ENCODE measurements around the gene NBDY. TPM values are rescaled to one million over a fixed set of nuclear protein-coding genes. Genes with fewer than 3 reads are reported as not detected.

Gene NBDY
- total and polyA plus RNA-seq, 4 donors, result 11.8 to 43.2 (median 22.7) TPM

DNA sequence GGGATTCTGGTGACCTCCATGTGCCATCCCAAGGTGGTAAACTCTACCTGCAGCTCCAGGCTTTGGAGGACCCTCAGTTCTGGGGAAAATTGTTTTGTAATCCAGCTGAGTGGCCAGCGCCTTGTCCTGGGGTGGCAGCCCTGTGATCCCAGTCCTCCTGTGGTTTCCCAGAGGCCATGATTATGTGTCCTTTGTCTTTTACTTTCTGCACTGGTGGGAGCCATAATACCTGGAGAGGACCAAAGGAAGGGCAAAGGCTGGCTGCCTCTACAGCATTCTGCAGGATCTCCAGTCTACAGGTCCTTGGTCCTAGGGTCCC, 64.0 kb downstream of the NBDY start:
- peaks cover 0 to 8% (median 0%) of the 10 kb centered on the region in 3 donors for H3K27me3 ChIP-seq (ENCODE audit: control insufficient read depth in 3 of 3, insufficient read depth in 3 of 3, low read length in 2 of 3)
- no peak overlapping the region for H3K9ac ChIP-seq (ENCODE audit: insufficient read depth in 1 of 2, low read length in 2 of 2)
- ATAC-seq (ENCODE audit: insufficient read depth, low FRiP score) (no peak), DNase-seq (no peak)
- H3K4me1 ChIP-seq (ENCODE audit: control insufficient read depth in 5 of 5, insufficient read depth in 5 of 5, low read length in 5 of 5), result peaks cover 0 to 4% (median 3%) of the 10 kb centered on the region in 5 donors
- TF ChIP-seq, protein P1, sequence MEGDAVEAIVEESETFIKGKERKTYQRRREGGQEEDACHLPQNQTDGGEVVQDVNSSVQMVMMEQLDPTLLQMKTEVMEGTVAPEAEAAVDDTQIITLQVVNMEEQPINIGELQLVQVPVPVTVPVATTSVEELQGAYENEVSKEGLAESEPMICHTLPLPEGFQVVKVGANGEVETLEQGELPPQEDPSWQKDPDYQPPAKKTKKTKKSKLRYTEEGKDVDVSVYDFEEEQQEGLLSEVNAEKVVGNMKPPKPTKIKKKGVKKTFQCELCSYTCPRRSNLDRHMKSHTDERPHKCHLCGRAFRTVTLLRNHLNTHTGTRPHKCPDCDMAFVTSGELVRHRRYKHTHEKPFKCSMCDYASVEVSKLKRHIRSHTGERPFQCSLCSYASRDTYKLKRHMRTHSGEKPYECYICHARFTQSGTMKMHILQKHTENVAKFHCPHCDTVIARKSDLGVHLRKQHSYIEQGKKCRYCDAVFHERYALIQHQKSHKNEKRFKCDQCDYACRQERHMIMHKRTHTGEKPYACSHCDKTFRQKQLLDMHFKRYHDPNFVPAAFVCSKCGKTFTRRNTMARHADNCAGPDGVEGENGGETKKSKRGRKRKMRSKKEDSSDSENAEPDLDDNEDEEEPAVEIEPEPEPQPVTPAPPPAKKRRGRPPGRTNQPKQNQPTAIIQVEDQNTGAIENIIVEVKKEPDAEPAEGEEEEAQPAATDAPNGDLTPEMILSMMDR (IDR thresholded peaks at IDR 0.05; ENCODE audit: control extremely low read depth, extremely low read depth), result no peak
- WGBS, 2 donors, result 93 to 98% methylated on average over 1 of the region's 1 CpG
- H3K4me3 ChIP-seq, result no peak overlapping the region
- no peak overlapping the region for H3K27ac ChIP-seq (ENCODE audit: low read depth in 1 of 2, low read length in 1 of 2)
- H3K36me3 ChIP-seq (ENCODE audit: control insufficient read depth in 4 of 4, insufficient read depth in 4 of 4, low read length in 4 of 4), result no peaks in the 10 kb centered on the region
- H3K9me3 ChIP-seq (ENCODE audit: control insufficient read depth in 4 of 4, insufficient read depth in 3 of 4, low read length in 3 of 4), result no peaks in the 10 kb centered on the region

DNA sequence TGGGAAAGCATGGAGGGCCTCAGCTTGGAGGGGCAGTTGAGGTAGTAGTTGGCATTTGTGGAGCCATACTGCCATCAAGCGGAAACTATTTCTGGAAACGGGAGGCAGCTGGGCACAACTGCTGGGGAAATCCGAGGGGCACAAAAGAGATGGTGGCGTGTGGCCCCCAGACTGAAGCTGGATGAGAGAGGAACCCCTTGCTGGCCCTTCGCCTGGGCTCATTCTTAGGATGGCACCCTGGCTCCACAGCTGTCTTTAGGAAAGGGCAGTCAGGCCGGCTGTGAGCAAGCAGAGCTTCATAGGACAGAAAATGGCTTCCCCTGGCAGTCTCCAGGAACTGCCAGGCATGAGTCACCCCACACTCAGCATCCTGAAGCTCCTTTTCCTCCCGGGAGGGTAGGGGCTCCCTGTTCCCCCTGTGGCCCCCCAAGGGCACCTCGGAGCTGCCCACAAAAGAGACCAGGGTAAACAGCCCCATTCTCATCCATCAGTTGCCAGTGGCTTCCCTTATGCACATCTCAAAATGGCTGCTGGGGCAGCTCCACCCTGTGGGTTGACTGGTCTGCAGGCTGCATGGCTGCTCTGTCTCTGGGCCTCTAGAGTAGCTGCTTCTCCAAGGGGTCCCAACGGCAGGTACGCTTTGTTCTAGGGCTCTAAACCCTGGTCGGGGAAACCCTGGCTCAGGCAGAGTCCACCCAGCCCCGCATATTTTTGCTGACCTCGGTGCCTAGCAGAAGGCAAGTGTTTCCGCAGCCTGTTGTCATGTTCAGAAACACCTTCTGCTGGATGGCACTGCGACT, 64.7 kb downstream of the NBDY start:
- H3K4me1 ChIP-seq (ENCODE audit: control insufficient read depth in 5 of 5, insufficient read depth in 5 of 5, low read length in 5 of 5), result peaks cover 0 to 10% (median 6%) of the 10 kb centered on the region in 5 donors
- WGBS, 2 donors, result 79 to 92% methylated on average over 15 of the region's 15 CpGs
- DNase-seq (peak in 1 of 3 donors; percentile 46), ATAC-seq (ENCODE audit: insufficient read depth, low FRiP score) (no peak)
- no peaks in the 10 kb centered on the region for H3K36me3 ChIP-seq (ENCODE audit: control insufficient read depth in 4 of 4, insufficient read depth in 4 of 4, low read length in 4 of 4)
- H3K4me3 ChIP-seq, result no peak overlapping the region
- H3K27ac ChIP-seq (ENCODE audit: low read depth in 1 of 2, low read length in 1 of 2), result no peak overlapping the region
- no peak overlapping the region for H3K9ac ChIP-seq (ENCODE audit: insufficient read depth in 1 of 2, low read length in 2 of 2)
- H3K9me3 ChIP-seq (ENCODE audit: control insufficient read depth in 4 of 4, insufficient read depth in 3 of 4, low read length in 3 of 4), result no peaks in the 10 kb centered on the region
- TF ChIP-seq, protein P1 (IDR thresholded peaks at IDR 0.05; ENCODE audit: control extremely low read depth, extremely low read depth), result no peak
- H3K27me3 ChIP-seq (ENCODE audit: control insufficient read depth in 3 of 3, insufficient read depth in 3 of 3, low read length in 2 of 3), result peaks cover 0 to 8% (median 0%) of the 10 kb centered on the region in 3 donors

DNA sequence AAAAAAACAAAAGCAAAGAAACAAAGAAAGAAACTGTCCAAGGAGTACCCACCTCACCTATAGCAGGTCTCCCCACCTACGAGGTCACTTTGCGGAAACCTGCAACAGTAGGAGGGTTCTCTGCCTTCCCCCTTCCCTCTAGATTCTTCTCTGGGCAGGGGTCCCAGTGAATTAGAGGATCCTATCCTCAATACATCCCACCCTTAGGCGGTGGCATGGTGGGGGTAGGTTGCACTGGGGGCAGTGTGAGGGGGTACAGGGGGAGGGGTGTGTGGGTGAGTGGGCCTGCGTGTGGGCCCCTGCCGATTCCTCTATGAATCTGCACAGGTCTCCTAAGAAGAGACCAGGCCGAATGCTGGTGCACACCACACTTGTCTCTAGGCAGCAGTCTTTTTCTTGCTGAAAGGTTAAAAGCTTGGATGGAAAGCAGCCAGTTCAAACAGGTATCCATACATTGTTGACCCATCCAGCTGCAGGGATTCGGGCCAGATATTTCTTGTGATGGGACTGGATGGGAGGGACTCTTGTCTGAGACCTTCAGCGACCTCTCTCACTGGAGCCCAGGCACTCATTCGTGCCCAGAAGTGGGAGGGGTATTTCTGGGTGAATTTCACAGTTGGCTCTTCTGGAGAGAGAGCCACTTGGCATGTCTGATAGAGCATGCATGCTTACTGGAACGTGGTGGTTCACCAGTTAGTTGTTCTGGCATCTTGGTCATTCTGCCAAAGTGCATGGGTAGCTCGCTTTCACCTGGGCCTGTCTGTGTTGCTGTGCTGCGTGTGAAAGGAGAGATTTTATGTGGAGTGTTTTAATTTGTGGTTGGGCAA, 65.6 kb downstream of the NBDY start:
- Histone ChIP-seq H3K9me3 (ENCODE audit: control insufficient read depth in 4 of 4, insufficient read depth in 3 of 4, low read length in 3 of 4) (no peaks in the 10 kb centered on the region), H3K4me1 (ENCODE audit: control insufficient read depth in 5 of 5, insufficient read depth in 5 of 5, low read length in 5 of 5) (peaks cover 0 to 15% (median 7%) of the 10 kb centered on the region in 5 donors), H3K36me3 (ENCODE audit: control insufficient read depth in 4 of 4, insufficient read depth in 4 of 4, low read length in 4 of 4) (peaks cover 0 to 3% (median 0%) of the 10 kb centered on the region in 4 donors), H3K27me3 (ENCODE audit: control insufficient read depth in 3 of 3, insufficient read depth in 3 of 3, low read length in 2 of 3) (peaks cover 0 to 8% (median 0%) of the 10 kb centered on the region in 3 donors), H3K27ac (ENCODE audit: low read depth in 1 of 2, low read length in 1 of 2) (no peak overlapping the region), H3K4me3 (no peak overlapping the region), H3K9ac (ENCODE audit: insufficient read depth in 1 of 2, low read length in 2 of 2) (no peak overlapping the region)
- TF ChIP-seq, protein P1 (IDR thresholded peaks at IDR 0.05; ENCODE audit: control extremely low read depth, extremely low read depth), result no peak
- ATAC-seq (ENCODE audit: insufficient read depth, low FRiP score), result no peak
- 81 to 90% methylated on average over 12 of the region's 12 CpGs for WGBS, 2 donors
- no peak for DNase-seq

All from lung (tissue), 12 donors.